Muscle of back (tissue), 11 donors: Measurements from ENCODE around the gene HDGFL1. TPM values are rescaled to one million over a fixed set of nuclear protein-coding genes. Genes with fewer than 3 reads are reported as not detected.
A peak's percentile ranks its signal among the peaks of the same experiment; 100 is the strongest.

Source experiments
- DNase-seq, 3 donors: peaks; one replicate each; pipeline versions ENCODE4 v3.0.0 to v3.0.0-alpha.2; 2013
- polyA plus RNA-seq, 10 donors: library from polyadenylated mRNA; unstranded; fragments of 120-200 nt; gene quantifications; one replicate each; pipeline ENCODE4 v1.2.1, GENCODE V29; 2013; ENCODE audit not compliant: insufficient read length in 10 of 10

The HDGFL1 gene
- polyA plus RNA-seq, 10 donors: 0.10 to 0.16 (median 0.16) TPM; not detected in 7

- DNase-seq: no peak
Observed at GRCh38 chr6:22589118-22589517, 19.8 kb downstream of the HDGFL1 start.

GRCh38 chr6:22590423-22590822 lies 21.1 kb downstream of the HDGFL1 start:
- DNase-seq: no peak

GRCh38 chr6:22593895-22594294 lies 24.5 kb downstream of the HDGFL1 start:
- no peak for DNase-seq

GRCh38 chr6:22596011-22596410 lies 26.6 kb downstream of the HDGFL1 start:
- DNase-seq: no peak

GRCh38 chr6:22598339-22598738 lies 29.0 kb downstream of the HDGFL1 start:
- peak in 2 of 3 donors; percentile 27 to 40 for DNase-seq

- DNase-seq: no peak
Observed at GRCh38 chr6:22600059-22600458, 30.7 kb downstream of the HDGFL1 start.

GRCh38 chr6:22601984-22602383 lies 32.6 kb downstream of the HDGFL1 start:
- DNase-seq: no peak

- DNase-seq: no peak
Observed at GRCh38 chr6:22605736-22606135, 36.4 kb downstream of the HDGFL1 start.

- no peak for DNase-seq
Observed at GRCh38 chr6:22610127-22610526, 40.8 kb downstream of the HDGFL1 start.

GRCh38 chr6:22612236-22612635 lies 42.9 kb downstream of the HDGFL1 start:
- peak; percentile 30 to 71 (median 39) for DNase-seq

GRCh38 chr6:22613051-22613450 lies 43.7 kb downstream of the HDGFL1 start:
- peak in 1 of 3 donors; percentile 64 for DNase-seq

- peak; percentile 74 to 91 (median 86) for DNase-seq
Observed at GRCh38 chr6:22613695-22614094, 44.3 kb downstream of the HDGFL1 start.

GRCh38 chr6:22614547-22614946 lies 45.2 kb downstream of the HDGFL1 start:
- peak in 1 of 3 donors; percentile 53 for DNase-seq

GRCh38 chr6:22621028-22621427 lies 51.7 kb downstream of the HDGFL1 start:
- DNase-seq: no peak
